Esophagus squamous epithelium (tissue), 5 donors: ENCODE results near the gene SNTB2. TPM values are rescaled to one million over a fixed set of nuclear protein-coding genes. Genes with fewer than 3 reads are reported as not detected.

Source experiments
- DNase-seq: peaks from one replicate; lab custom pipeline; 2025; lab: John Stamatoyannopoulos, UW
- H3K27ac ChIP-seq, 4 donors: fragments of 200-600 bp; sonication (generic); one replicate each; pipeline ENCODE4 v1.5.1; 2016 to 2019; ENCODE audit warnings: mild to moderate bottlenecking in 1 of 4
- H3K27me3 ChIP-seq, 4 donors: fragments of 200-600 bp; sonication (generic); 1 replicate in 3 of 4; 2 replicates in 1 of 4; pipeline versions ENCODE4 v1.5.1 to v1.6.0; 2017 to 2021; ENCODE audit warnings: antibody characterized with exemption in 1 of 4
- H3K36me3 ChIP-seq, 3 donors: fragments of 200-600 bp; sonication (generic); one replicate each; pipeline ENCODE4 v1.5.1; 2016 to 2019
- H3K4me1 ChIP-seq, 3 donors: fragments of 200-600 bp; sonication (generic); one replicate each; pipeline ENCODE4 v1.5.1; 2017 to 2019
- H3K4me3 ChIP-seq, 4 donors: fragments of 200-600 bp; sonication (generic); 1 replicate in 3 of 4; 2 replicates in 1 of 4; pipeline ENCODE4 v1.5.1; 2016 to 2019; ENCODE audit warnings: mild to moderate bottlenecking in 2 of 4, moderate library complexity in 1 of 4
- H3K9me3 ChIP-seq, 3 donors: fragments of 200-600 bp; sonication (generic); one replicate each; pipeline ENCODE4 v1.5.1; 2016 to 2019
- CTCF ChIP-seq, 6 experiments: fragments of 450-650 bp in 4 of 6; fragments of 200-600 bp in 2 of 6; sonication (generic) in 2 of 6; IDR thresholded peaks; one replicate each; pipeline ENCODE4 v1.5.1; 2016 to 2019; ENCODE audit warnings: antibody characterized with exemption in 6 of 6, mild to moderate bottlenecking in 4 of 6, moderate library complexity in 4 of 6
- POLR2A ChIP-seq, 4 donors: fragments of 450-650 bp; IDR thresholded peaks; one replicate each; pipeline ENCODE4 v1.6.1; 2017; ENCODE audit warnings: antibody characterized with exemption in 4 of 4, mild to moderate bottlenecking in 4 of 4, moderate library complexity in 3 of 4
- WGBS, 2 donors: methylation state at CpG; one replicate each; pipeline ENCODE4 v1.1.5; 2018; 5-methylcytosine and 5-hydroxymethylcytosine counted together
- intact Hi-C: fragments of 100-400 bp; cut with DNase I; formaldehyde crosslinking; loops from one replicate; pipeline ENCODE4 v1.15.0; 2022
- total RNA-seq, 4 donors: library from RNA; depleted of rRNA; stranded (reverse); fragments of >200 nt; gene quantifications; one replicate each; pipeline ENCODE4 v1.1.0, GENCODE V29; 2016
- donor health status: DM: yes; HTN: yes; CAD: no.

SNTB2 gene
- total RNA-seq, 4 donors from 2014 or later, result 25.5 to 49.6 (median 25.9) TPM

GRCh38 chr16:69324013-69324531, 137.1 kb downstream of the SNTB2 start:
- H3K27me3 ChIP-seq, result no peaks in the 10 kb centered on the region
- 73 to 77% methylated on average over 6 to 7 of the region's 8 CpGs for WGBS, 2 donors
- TF ChIP-seq POLR2A (IDR thresholded peaks at IDR 0.05) (no peak), CTCF (IDR thresholded peaks at IDR 0.05) (no peak)
- DNase-seq, result no peak
- intact Hi-C loops, result no loop called here
- no peak overlapping the region for H3K4me3 ChIP-seq
- H3K4me1 ChIP-seq, result peaks cover 9 to 53% (median 27%) of the 10 kb centered on the region in 3 donors
- H3K36me3 ChIP-seq, result peaks cover 39 to 92% (median 58%) of the 10 kb centered on the region in 3 donors
- no peaks in the 10 kb centered on the region for H3K9me3 ChIP-seq
- no peak overlapping the region for H3K27ac ChIP-seq

GRCh38 chr16:69324585-69325253, 137.8 kb downstream of the SNTB2 start:
- whole genome bisulfite sequencing, 2 donors, result 75 to 77% methylated on average over 10 of the region's 10 CpGs
- H3K4me1 ChIP-seq, result peaks cover 15 to 59% (median 33%) of the 10 kb centered on the region in 3 donors
- H3K4me3 ChIP-seq, result no peak overlapping the region
- TF ChIP-seq CTCF (IDR thresholded peaks at IDR 0.05), result no peak
- TF ChIP-seq POLR2A (IDR thresholded peaks at IDR 0.05), result no peak
- H3K27ac ChIP-seq, result no peak overlapping the region
- peaks cover 34 to 86% (median 52%) of the 10 kb centered on the region in 3 donors for H3K36me3 ChIP-seq
- no peak for DNase-seq
- intact Hi-C loops, result no loop called here
- no peaks in the 10 kb centered on the region for H3K27me3 ChIP-seq
- H3K9me3 ChIP-seq, result no peaks in the 10 kb centered on the region

- WGBS, 2 donors, result 85 to 93% methylated on average over 5 to 6 of the region's 6 CpGs
- intact Hi-C loops, result no loop called here
- Histone ChIP-seq H3K27ac (peak overlapping the region in 1 of 4 donors; percentile 31), H3K27me3 (no peaks in the 10 kb centered on the region), H3K36me3 (peaks cover 24 to 75% (median 41%) of the 10 kb centered on the region in 3 donors), H3K4me1 (peaks cover 17 to 63% (median 34%) of the 10 kb centered on the region in 3 donors), H3K9me3 (no peaks in the 10 kb centered on the region), H3K4me3 (no peak overlapping the region)
- TF ChIP-seq POLR2A (IDR thresholded peaks at IDR 0.05) (no peak), CTCF (IDR thresholded peaks at IDR 0.05) (no peak)
- no peak for DNase-seq
These were observed 138.8 kb downstream of the SNTB2 start for GRCh38 chr16:69325784-69326171.

GRCh38 chr16:69326172-69326873, 139.4 kb downstream of the SNTB2 start:
- H3K4me3 ChIP-seq, result no peak overlapping the region
- peaks cover 21 to 69% (median 40%) of the 10 kb centered on the region in 3 donors for H3K4me1 ChIP-seq
- no peaks in the 10 kb centered on the region for H3K9me3 ChIP-seq
- intact Hi-C loops, result no loop called here
- DNase-seq, result no peak
- H3K27ac ChIP-seq, result peak overlapping the region in 2 of 4 donors; percentile 4 to 40
- no peak for TF ChIP-seq POLR2A (IDR thresholded peaks at IDR 0.05)
- WGBS, 2 donors, result 45 to 46% methylated on average over 7 of the region's 7 CpGs
- peaks cover 18 to 70% (median 36%) of the 10 kb centered on the region in 3 donors for H3K36me3 ChIP-seq
- no peaks in the 10 kb centered on the region for H3K27me3 ChIP-seq

- intact Hi-C loops, result no loop called here
- Histone ChIP-seq H3K9me3 (no peaks in the 10 kb centered on the region), H3K4me3 (peak overlapping the region in 1 of 4 donors; percentile 98), H3K27ac (peak overlapping the region in 2 of 4 donors; percentile 54 to 97), H3K36me3 (peaks cover 5 to 69% (median 21%) of the 10 kb centered on the region in 3 donors), H3K27me3 (no peaks in the 10 kb centered on the region), H3K4me1 (peaks cover 21 to 78% (median 41%) of the 10 kb centered on the region in 3 donors)
- 70 to 82% methylated on average over 14 of the region's 14 CpGs for WGBS, 2 donors
- DNase-seq, result no peak
- TF ChIP-seq POLR2A (IDR thresholded peaks at IDR 0.05) (no peak), CTCF (IDR thresholded peaks at IDR 0.05) (no peak)
These were observed 140.8 kb downstream of the SNTB2 start for GRCh38 chr16:69327585-69328310.
